ENCODE measurements around the gene CNN2.
A peak's percentile ranks its signal among the peaks of the same experiment; 100 is the strongest.

The CNN2 gene

DNA sequence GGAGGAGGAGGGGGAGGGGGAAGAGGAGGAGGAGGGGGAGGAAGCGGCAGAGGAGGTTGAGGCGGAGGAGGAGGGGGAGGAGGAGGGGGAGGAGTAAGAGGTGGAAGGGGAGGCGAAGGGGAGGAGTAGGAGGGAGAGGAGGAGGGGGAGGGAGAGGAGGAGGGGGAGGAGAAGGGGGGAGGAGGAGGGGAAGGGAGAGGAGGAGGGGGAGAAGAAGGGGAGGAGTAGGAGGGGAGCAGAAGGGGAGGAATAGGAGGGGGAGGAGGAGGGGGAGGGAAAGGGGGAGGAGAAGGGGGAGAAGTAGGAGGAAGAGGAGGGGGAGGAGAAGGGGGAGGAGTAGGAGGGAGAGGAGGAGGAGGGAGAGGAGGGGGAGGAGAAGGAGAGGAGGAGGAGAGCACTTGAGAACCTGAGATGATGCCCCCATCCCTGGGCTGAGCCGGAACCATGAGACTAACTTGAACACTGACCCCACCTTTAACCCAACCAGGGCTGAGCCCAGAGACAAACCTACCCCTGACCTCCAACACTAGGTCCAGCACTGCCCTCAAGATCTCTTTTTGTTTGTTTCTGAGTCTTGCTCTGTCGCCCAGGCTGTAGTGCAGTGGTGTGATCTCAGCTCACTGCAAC is 26.1 kb downstream of the CNN2 start:
- no peak for DNase-seq

DNA sequence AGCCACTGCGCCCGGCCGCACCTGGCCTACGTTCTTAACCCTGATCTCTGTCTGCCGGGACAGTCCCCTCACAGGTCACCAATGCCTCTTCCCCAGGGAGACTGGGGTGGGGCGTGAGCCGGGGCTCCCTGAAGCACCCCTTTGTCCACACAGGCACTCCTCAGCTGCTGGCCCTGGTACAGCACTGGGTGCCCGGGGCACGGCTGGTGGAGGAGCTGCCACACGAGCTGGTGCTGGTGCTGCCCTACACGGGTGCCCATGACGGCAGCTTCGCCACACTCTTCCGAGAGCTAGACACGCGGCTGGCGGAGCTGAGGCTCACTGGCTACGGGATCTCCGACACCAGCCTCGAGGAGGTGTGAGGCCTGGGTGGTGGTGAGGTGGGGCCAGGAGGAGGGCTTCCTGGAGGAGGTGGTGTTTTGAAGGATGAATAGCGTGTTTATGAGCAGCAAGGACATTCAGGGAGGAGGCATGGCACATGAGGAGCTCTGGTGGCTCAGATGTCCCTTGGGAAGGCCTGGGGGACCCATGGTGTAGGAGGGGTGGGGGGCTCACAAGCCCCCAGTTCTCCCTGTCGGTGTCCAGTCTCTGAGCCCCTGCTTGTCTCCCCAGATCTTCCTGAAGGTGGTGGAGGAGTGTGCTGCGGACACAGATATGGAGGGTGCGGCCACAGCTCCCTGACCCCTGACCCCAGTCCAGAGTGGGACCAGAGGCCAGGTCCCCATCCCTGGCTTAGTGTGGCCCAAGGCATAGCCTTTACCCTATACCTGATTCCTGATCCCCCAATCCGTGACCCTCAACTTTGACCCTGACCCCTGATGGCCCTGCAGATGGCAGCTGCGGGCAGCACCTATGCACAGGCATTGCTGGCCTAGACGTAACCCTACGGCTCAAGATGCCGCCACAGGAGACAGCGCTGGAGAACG is 27.0 kb downstream of the CNN2 start:
- no peak for DNase-seq

DNA sequence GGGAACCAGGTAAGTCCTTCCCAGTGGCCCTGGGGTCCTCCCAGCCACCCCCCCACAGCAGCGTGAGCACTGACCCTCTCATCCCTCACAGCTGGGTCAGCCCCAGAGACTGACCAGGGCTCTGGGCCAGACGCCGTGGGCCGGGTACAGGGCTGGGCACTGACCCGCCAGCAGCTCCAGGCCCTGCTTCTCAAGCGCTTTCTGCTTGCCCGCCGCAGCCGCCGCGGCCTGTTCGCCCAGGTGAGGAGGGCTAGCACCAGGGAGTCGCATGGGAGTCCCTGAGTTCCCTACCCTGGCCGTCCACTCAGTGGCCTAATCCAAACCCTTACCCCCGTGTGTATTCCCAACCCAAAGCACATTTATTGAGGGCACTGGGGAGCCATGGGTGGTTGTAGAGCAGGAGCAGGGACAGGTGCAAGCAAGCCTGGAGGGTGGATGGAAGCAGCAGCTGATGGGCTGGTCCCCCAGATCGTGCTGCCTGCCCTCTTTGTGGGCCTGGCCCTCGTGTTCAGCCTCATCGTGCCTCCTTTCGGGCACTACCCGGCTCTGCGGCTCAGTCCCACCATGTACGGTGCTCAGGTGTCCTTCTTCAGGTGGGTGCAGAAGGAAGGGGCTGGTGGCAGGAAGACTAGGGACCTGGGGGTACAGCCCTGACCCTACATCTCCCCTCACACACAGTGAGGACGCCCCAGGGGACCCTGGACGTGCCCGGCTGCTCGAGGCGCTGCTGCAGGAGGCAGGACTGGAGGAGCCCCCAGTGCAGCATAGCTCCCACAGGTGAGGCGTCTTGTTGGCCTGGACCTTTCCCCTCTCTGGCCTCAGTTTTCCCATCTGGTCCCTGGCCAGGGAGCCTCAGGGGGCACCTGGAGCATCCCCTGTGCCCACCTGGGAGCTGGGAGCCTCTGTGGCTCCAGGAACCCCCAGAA is 28.0 kb downstream of the CNN2 start:
- DNase-seq, result no peak

DNA sequence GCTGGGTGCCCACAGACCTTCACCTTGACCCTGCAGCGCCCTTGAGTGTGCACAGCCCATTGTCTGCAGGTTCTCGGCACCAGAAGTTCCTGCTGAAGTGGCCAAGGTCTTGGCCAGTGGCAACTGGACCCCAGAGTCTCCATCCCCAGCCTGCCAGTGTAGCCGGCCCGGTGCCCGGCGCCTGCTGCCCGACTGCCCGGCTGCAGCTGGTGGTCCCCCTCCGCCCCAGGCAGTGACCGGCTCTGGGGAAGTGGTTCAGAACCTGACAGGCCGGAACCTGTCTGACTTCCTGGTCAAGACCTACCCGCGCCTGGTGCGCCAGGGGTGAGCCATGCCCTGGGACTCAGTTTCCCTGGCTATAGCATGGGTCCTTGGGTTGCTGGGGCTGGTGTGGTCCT is 28.6 kb downstream of the CNN2 start:
- DNase-seq, result no peak

DNA sequence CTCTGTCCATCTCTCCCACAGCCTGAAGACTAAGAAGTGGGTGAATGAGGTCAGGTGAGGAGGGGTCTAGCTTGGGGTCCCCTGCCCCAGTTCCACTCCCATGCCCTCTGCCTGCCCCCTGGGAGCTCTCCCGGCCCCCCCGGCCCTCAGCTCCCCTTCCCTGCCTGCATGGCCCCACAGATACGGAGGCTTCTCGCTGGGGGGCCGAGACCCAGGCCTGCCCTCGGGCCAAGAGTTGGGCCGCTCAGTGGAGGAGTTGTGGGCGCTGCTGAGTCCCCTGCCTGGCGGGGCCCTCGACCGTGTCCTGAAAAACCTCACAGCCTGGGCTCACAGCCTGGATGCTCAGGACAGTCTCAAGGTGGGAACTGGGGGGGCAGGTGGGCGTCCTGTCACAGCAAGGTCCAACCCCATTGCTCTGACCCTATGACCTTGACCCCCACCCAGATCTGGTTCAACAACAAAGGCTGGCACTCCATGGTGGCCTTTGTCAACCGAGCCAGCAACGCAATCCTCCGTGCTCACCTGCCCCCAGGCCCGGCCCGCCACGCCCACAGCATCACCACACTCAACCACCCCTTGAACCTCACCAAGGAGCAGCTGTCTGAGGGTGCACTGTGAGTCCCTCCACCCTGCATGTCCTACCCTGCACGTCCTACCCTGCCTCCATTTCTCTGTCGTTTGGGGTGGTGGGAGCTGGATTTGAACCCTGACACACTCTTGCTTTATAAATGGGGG is 29.6 kb downstream of the CNN2 start:
- DNase-seq, result no peak

DNA sequence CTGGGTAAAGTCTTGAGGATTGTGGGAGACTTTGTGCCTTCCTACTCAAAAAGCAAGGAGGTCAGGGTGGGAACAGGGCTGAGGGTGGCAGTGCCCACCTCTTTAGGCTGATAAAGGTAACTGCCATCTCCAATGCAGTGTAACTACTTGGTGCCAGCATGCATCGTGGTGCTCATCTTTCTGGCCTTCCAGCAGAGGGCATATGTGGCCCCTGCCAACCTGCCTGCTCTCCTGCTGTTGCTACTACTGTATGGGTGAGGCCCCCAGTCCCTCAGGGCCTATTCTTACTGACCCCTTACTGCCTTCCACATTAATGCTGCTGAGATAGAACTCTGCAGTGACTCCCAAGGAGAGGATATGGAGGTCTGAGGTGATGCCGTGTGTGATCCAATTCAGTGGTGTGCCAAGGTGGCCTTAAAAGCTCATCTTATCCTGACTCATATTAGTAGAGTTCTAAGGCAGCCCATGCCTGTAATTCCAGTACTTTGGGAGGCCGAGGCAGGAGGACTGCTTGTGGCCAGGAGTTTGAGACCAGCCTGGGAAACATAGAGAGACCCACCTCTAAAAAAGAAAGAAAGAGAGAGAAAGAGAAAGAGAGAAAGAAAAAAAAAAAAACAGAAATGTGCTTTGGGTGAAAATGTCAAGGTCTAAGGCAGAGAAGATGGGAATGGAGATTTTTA is 30.9 kb downstream of the CNN2 start:
- DNase-seq, result no peak

DNA sequence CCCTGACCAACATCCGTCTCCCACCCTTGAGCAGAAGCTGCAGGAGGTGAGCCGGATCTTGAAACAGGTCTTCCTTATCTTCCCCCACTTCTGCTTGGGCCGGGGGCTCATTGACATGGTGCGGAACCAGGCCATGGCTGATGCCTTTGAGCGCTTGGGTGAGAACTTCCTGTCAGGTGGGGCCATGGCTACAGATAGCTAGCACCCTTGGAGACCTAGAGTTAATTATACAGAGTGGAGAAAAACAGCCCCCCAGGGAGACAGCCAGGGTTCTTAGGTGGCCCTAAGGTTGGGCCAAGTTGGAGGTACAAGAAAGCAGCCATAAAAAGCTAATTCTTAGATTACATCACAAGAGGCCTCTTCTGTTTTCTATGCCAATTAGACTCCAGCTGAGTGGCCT is 31.7 kb downstream of the CNN2 start:
- no peak for DNase-seq

DNA sequence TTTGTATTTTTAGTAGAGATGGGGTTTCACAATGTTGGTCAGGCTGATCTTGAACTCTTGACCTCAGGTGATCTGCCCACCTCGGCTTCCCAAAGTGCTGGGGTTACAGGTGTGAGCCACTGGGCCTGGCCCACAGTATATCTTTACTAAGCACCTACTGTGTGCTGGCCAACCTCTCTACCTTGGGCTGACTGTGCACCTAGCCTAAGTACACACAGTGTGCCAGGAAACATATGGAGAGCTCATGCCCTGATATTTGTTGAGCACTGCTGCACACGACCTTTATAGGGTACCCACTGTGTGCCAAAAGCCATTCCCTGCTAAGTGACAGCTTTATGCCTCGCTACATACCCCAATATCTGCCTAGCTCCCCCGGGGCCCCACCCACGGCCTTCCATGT is 34.3 kb downstream of the CNN2 start:
- no peak for DNase-seq

DNA sequence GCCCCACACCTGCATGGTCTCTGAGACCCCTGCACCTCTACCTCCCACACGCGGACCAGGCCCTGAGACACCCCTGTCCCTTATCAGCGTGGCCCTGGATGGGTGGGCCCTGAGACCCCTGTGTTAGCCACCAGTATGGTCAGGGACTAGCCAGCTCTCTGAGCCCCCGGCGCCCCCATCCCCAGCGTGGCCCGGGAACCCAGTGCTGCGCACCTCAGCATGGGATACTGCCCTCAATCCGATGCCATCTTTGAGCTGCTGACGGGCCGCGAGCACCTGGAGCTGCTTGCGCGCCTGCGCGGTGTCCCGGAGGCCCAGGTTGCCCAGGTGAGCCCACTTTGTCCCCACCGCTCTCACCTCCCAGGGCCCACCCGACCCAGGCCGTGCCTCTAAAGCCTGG is 35.6 kb downstream of the CNN2 start:
- DNase-seq, result no peak

DNA sequence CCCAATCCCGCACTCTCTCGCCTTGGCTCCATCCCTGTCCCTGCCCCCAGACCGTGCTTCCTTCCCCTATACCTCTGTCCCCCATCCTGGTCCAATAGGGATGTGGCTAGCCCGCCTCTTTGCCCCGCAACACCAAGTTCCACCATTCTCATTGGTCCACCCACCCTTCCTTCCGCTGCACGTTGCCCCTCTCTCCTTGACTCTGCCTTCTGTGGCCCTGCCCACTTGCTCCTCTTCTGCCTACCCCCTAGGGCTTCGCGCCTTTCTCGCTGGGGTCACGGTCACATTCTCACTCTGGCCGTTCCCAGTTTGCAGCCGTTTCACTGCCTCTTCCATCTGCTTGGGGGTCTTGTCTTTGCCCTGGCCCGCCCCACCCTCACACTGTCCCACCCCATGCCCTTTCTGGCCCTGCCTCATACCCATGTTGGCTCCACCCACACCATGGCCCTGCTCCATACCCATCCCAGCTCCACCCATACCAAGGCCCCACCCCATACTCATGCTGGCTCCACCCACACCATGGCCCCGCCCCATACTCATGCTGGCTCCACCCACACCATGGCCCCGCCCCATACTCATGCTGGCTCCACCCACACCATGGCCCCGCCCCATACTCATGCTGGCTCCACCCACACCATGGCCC is 36.1 kb downstream of the CNN2 start:
- DNase-seq, result no peak

DNA sequence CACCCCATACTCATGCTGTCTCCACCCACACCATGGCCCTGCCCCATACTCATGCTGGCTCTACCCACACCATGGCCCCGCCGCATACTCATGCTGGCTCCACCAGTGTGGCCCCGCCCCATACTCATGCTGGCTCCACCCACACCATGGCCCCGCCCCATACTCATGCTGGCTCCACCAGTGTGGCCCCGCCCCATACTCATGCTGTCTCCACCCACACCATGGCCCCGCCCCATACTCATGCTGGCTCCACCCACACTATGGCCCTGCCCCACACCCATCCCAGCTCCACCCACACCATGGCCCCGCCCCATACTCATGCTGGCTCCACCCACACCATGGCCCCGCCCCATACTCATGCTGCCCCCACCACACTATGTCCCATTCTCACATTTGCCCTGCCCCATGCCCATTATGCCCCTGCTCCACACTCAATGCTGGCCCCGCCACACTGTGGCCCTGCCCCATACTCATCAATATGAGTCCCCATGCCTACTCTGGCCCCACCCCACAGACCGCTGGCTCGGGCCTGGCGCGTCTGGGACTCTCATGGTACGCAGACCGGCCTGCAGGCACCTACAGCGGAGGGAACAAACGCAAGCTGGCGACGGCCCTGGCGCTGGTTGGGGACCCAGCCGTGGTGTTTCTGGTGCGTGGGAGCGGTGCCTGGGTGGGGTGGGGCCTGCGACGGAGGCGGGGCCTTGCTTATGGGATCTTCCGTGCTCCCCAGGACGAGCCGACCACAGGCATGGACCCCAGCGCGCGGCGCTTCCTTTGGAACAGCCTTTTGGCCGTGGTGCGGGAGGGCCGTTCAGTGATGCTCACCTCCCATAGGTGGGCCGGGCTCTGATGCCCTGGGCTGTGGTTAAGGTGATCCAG is 36.9 kb downstream of the CNN2 start:
- DNase-seq, result no peak

DNA sequence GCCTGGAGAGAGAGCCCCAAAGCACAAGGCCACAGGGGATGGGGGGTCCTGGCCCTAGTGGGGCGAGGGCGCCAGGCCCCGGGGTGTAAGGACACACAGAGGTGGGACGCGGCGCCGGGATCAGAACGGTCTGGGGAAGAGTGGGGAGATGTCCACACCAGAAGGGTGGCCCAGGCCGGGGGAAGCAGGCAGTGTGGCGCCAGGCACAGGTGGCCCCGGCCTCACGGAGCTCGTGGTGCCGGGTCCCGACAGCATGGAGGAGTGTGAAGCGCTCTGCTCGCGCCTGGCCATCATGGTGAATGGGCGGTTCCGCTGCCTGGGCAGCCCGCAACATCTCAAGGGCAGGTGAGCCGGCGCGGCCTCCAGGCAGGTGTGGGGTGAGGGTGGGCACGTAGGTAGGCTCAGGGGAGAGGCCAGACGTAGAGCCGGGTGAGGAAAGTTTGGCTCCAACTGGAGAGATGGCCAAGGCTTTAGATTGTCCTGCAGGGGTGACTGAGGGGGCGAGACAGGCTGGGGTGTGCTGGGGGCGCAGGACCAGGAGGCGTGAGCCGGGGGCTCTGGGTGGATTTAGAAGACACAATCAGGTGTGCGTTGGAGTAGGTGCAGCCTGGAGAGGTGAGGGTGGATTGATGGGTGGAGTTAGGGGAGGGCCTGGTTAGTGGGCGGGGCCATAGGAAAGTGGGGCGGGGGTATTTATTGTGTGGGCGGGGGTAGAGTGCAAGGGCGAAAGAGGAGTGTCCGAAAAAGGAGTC is 37.7 kb downstream of the CNN2 start:
- no peak for DNase-seq

DNA sequence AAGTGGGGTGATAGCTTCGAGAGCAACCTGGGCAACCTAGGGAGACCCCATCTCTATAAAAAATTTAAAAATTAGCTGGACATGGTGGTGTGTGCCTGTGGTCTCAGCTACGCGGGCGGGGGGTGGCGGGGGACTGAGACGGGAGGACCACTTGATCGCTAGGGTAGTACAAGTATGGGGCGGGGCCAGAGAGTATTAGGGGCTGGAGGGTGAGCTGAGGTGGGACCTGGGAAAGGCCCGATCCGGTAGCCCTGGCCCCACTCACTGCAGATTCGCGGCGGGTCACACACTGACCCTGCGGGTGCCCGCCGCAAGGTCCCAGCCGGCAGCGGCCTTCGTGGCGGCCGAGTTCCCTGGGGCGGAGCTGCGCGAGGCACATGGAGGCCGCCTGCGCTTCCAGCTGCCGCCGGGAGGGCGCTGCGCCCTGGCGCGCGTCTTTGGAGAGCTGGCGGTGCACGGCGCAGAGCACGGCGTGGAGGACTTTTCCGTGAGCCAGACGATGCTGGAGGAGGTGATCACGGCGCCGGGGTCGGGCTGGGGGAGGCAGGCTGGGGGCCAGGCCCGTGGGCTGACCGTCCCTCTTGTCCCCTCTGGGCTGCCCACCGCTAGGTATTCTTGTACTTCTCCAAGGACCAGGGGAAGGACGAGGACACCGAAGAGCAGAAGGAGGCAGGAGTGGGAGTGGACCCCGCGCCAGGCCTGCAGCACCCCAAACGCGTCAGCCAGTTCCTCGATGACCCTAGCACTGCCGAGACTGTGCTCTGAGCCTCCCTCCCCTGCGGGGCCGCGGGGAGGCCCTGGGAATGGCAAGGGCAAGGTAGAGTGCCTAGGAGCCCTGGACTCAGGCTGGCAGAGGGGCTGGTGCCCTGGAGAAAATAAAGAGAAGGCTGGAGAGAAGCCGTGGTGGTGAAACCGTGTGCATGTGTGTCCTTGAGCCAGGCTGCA is 38.5 kb downstream of the CNN2 start:
- DNase-seq, result peak; percentile 18

DNA sequence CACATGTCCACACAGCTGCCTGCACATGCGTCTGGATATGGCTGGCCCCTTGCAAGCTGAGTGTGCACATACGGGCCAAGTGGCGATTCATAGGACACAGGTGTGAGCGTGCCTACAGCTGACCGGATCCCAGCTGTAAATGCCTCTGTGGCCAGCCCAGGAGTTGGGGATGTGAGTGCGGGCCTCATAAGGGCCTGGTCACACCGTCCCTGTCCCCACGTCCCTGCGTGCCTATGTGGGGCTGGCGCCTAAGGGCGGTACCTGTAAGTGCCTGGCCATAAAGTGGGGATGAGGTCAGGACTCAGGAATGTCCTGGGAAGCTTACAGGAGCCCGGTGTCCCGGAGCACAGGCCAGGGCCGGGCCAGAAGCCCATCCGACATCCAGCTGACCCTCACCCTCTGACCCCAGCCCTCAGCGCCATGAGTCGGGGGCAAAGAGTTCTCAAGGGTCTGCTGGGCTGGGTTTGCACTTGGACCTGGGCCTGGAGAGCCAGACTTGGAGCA is 39.2 kb downstream of the CNN2 start:
- no peak for DNase-seq

DNA sequence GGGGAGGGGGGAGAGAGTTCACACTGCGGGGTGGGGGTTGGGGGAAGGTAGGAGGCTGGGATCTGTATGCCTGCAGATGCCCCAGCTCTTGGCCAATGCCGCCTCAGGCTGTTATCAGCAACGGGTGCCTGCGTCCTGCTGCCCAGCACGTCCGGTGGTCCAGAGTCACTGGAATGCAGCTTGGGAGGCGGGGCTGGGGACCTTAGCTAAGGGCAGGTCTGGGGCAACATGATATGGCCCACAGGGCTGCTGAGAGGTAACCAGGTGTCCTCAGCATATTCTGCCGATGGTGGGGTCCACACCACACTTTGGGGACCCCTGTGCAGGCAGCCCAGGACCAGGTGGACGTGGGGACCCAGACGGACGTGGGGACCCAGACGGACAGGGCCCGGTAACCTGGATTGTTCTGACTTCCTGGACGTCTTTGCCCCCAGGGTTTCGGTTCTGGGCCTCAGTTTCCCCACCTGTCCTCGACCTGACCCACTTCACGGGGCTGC is 39.9 kb downstream of the CNN2 start:
- DNase-seq, result no peak

DNA sequence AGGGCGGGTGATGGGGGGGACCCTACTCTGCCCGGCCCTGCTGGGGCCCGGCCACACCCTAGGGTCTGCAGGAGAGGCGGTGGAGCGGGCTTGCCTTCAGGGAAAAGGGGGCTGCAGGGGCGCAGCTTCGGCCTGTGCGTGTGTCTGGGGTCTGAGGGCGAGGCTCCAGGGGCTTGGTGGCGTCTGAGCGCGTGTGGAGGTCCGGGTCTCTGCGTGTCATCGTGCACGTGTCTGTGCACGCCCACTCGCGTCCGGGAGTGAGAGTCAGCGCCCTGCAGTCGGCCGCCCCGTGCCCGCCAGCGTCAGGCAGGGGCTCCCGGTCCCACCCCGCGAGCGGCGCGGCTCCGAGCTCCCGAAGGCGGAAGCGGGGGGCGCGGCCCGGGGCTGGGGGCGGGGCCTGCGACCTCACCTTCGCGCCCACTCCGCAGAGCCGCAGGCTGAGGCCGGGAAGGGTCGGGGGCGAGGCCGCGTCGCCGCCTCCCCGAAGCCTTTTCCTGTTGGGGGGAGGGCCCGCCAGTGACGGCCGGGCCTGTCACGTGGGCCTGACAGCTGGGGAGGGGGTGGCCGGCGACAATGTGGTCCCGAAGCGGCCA is 40.4 kb downstream of the CNN2 start, which contains the start of gene ARHGAP45:
TSS of gene ARHGAP45 (plus strand) at position 420 of the 593 bp plus-strand sequence. CDS start 239 bp downstream, outside the sequence.
- no peak for DNase-seq

DNA sequence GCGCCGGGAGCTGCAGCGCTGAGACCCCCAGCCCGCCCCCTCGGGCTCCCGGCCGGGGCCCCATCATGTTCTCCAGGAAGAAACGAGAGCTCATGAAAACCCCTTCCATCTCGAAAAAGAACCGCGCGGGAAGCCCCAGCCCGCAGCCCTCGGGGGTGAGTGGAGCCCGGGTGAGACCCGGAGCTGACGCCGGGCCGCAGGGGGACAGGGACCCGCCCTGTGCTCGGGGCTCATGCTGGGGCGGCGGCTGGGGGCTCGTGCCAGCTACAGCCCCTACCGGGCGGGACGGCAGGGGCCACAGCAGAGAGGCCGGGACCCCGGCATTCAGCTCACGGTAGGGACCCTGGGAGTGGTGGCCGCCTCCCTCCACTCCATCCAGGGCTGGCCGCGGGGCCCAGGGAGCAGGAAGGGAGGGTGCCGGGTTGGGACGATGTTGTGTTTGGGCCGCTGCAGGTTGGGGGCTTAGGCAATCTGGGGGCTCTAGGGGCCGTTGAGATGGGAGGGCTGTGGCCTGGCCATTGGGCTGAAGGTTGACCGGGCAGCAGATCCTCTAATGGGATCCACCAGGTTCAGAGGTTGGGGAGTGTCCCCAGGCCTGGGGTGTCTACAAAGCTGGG is 41.0 kb downstream of the CNN2 start:
- DNase-seq, result no peak
